GM18526 (cell line): ENCODE data around the gene CDS2.

Experiments
- POLR2A ChIP-seq: IDR thresholded peaks from 3 replicates; pipeline ENCODE4 v1.6.1; 2011; ENCODE audit not compliant: insufficient read length; ENCODE audit errors: extremely low read depth

Gene CDS2

GRCh38 chr20:5211803-5212714 is 85.3 kb downstream of the CDS2 start:
- TF ChIP-seq POLR2A: no peak

- no peak for TF ChIP-seq POLR2A
These were observed 86.2 kb downstream of the CDS2 start for GRCh38 chr20:5212907-5213487.

- no peak for TF ChIP-seq POLR2A
These were observed 88.0 kb downstream of the CDS2 start for GRCh38 chr20:5214826-5215225.

- no peak for TF ChIP-seq POLR2A
These were observed 89.0 kb downstream of the CDS2 start for GRCh38 chr20:5215672-5216304.

- no peak for TF ChIP-seq POLR2A
These were observed 89.9 kb downstream of the CDS2 start for GRCh38 chr20:5216663-5217062.

GRCh38 chr20:5217616-5218015 is 90.8 kb downstream of the CDS2 start:
- no peak for TF ChIP-seq POLR2A

- no peak for TF ChIP-seq POLR2A
These were observed 93.7 kb downstream of the CDS2 start for GRCh38 chr20:5220321-5221060.

- no peak for TF ChIP-seq POLR2A
These were observed 94.2 kb downstream of the CDS2 start for GRCh38 chr20:5221061-5221430.

GRCh38 chr20:5222919-5223634 is 96.3 kb downstream of the CDS2 start:
- no peak for TF ChIP-seq POLR2A

GRCh38 chr20:5230544-5230943 is 103.7 kb downstream of the CDS2 start:
- TF ChIP-seq POLR2A: no peak

GRCh38 chr20:5234158-5234557 is 107.3 kb downstream of the CDS2 start:
- no peak for TF ChIP-seq POLR2A

- TF ChIP-seq POLR2A: no peak
These were observed 108.2 kb downstream of the CDS2 start for GRCh38 chr20:5234978-5235377.
